ENCODE data around the gene SBK2. TPM values are rescaled to one million over a fixed set of nuclear protein-coding genes. Genes with fewer than 3 reads are reported as not detected.

Gene SBK2
- total RNA-seq, 1 experiment from 2014 or later, result not detected

DNA sequence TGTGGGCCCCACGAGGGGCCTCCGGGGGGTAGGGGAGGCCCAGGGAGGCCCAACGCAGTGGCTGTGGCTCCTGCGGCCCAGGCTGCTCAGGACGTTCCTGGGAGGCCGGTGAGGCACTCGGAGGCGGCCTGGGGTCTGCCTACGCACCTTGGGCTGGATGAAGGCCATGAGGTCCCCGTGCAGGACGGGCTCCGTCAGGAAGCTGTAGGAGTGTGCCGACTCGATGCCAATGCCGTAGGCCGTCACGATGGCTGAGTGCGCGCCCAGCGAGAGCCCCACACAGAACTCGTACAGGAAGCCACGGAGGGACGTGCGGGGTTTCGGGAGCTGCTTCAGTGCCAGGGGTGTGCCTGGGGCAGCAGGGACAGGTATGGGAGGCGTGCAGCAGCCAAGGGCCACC lies 5.9 kb downstream of the SBK2 start:
- no peak overlapping the region for H3K27ac Mint-ChIP-seq (ENCODE audit: unreplicated experiment)
- Histone ChIP-seq H3K27me3 (replicated peaks; ENCODE audit: control insufficient read depth, insufficient read depth, low read length) (no peaks in the 10 kb centered on the region), H3K9me3 (peaks cover 3% of the 10 kb centered on the region; the same call in 1 of the 2 replicates), H3K4me1 (no peaks in the 10 kb centered on the region), H3K36me3 (ENCODE audit: control insufficient read depth, insufficient read depth, low read length) (no peaks in the 10 kb centered on the region), H3K4me3 (ENCODE audit: low read depth, low read length) (no peak overlapping the region)
- no peaks in the 10 kb centered on the region for H3K27me3 Mint-ChIP-seq (ENCODE audit: insufficient read depth, unreplicated experiment)
- ChIA-PET POLR2A (no interaction called here), CTCF (no interaction called here)
- DNase-seq, result no peak
- H3K9me3 Mint-ChIP-seq (ENCODE audit: unreplicated experiment), result no peaks in the 10 kb centered on the region
- no peak overlapping the region for H3K4me3 Mint-ChIP-seq (ENCODE audit: unreplicated experiment)
- H3K36me3 Mint-ChIP-seq (ENCODE audit: insufficient read depth, unreplicated experiment), result no peaks in the 10 kb centered on the region
- H3K4me1 Mint-ChIP-seq (ENCODE audit: low read depth, unreplicated experiment), result no peaks in the 10 kb centered on the region
- TF ChIP-seq, protein P1, sequence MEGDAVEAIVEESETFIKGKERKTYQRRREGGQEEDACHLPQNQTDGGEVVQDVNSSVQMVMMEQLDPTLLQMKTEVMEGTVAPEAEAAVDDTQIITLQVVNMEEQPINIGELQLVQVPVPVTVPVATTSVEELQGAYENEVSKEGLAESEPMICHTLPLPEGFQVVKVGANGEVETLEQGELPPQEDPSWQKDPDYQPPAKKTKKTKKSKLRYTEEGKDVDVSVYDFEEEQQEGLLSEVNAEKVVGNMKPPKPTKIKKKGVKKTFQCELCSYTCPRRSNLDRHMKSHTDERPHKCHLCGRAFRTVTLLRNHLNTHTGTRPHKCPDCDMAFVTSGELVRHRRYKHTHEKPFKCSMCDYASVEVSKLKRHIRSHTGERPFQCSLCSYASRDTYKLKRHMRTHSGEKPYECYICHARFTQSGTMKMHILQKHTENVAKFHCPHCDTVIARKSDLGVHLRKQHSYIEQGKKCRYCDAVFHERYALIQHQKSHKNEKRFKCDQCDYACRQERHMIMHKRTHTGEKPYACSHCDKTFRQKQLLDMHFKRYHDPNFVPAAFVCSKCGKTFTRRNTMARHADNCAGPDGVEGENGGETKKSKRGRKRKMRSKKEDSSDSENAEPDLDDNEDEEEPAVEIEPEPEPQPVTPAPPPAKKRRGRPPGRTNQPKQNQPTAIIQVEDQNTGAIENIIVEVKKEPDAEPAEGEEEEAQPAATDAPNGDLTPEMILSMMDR (IDR thresholded peaks at IDR 0.05; ENCODE audit: insufficient read depth in 1 of 2, low read depth in 1 of 2, low read length in 1 of 2, severe bottlenecking in 1 of 2, unreplicated experiment in 1 of 2), result no peak
- BruUV-seq (replicated peaks), result no TSS peak
- intact Hi-C loops (cut with micrococcal nuclease; ENCODE audit: unreplicated experiment), result no loop called here

DNA sequence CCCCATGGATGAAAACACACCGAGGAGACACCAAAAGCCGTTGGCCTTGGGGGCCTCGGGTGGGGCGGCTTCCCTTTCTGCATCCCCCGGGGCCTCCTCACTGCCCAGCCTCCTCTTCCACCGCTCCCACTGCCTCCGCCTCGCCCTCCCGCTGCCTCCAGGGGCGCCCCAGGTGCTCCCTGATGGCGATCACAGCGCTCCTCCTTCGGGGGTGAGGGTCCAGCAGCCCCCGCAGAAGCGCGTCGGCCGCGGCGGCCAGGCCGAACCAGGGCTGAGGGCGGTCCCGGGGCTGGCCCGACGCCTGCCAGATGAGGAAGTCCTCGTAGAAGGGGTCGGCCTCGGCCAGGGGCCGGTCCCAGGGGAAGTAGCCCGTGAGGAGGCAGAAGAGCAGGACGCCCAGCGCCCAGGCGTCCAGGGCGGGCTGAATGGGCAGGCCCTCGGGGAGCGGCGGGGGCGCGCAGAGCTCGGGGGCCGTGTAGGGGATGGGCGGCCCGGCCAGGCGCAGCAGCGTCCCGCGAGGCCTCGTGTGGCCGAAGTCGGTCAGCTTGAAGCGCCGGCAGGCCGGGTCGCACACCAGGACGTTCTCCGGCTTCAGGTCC lies 7.2 kb downstream of the SBK2 start:
- peaks cover 3% of the 10 kb centered on the region; the same call in 1 of the 2 replicates for H3K9me3 ChIP-seq
- no peak for DNase-seq
- Mint-ChIP-seq H3K27ac (ENCODE audit: unreplicated experiment) (no peak overlapping the region), H3K4me3 (ENCODE audit: unreplicated experiment) (no peak overlapping the region), H3K36me3 (ENCODE audit: insufficient read depth, unreplicated experiment) (no peaks in the 10 kb centered on the region), H3K4me1 (ENCODE audit: low read depth, unreplicated experiment) (no peaks in the 10 kb centered on the region), H3K9me3 (ENCODE audit: unreplicated experiment) (no peaks in the 10 kb centered on the region), H3K27me3 (ENCODE audit: insufficient read depth, unreplicated experiment) (no peaks in the 10 kb centered on the region)
- TF ChIP-seq, protein P1 (IDR thresholded peaks at IDR 0.05; ENCODE audit: insufficient read depth in 1 of 2, low read depth in 1 of 2, low read length in 1 of 2, severe bottlenecking in 1 of 2, unreplicated experiment in 1 of 2), result no peak
- POLR2A ChIA-PET, result no interaction called here
- H3K4me1 ChIP-seq, result no peaks in the 10 kb centered on the region
- intact Hi-C loops (cut with micrococcal nuclease; ENCODE audit: unreplicated experiment), result no loop called here
- no peaks in the 10 kb centered on the region for H3K36me3 ChIP-seq (ENCODE audit: control insufficient read depth, insufficient read depth, low read length)
- no peak overlapping the region for H3K4me3 ChIP-seq (ENCODE audit: low read depth, low read length)
- CTCF ChIA-PET, result no interaction called here
- no TSS peak for BruUV-seq (replicated peaks)
- H3K27me3 ChIP-seq (replicated peaks; ENCODE audit: control insufficient read depth, insufficient read depth, low read length), result no peaks in the 10 kb centered on the region

DNA sequence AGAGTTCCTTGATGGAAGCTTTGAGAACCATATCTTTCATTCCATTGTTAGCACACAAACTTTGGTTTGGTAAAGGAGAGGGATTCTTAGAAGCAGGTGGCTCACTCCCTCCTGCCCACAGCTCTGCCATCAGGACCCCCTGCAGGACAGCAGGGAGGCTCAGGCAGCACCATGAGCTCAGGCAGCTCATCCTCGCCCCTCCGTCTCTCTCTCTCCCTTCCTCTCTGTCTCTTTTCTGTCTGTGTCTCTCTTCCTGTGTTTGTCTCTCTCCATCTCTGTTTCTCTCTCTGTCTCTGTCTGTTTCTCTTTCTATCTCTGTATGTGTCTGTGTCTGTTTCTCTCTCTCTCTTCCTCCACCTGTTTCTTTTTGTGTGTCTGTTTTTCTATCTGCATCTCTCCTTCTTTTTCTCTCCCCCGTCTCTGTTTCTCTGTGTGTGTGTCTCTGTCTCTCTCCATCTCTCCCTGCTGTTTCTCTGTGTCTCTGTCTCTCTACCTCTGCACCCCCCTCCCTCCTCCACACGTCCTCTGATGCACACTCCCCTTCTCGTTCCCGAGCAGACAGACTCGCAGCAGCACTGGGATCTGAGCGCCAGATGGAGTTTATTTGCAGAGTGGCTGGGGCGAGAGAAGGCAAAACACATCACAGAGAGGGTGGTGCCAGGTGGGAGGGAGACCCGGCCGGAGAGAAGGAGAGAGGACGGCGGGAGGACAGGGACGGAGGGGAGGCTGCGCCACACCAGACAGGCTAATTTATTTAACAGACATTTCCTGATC lies 8.7 kb downstream of the SBK2 start:
- Mint-ChIP-seq H3K4me3 (ENCODE audit: unreplicated experiment) (no peak overlapping the region), H3K27me3 (ENCODE audit: insufficient read depth, unreplicated experiment) (no peaks in the 10 kb centered on the region), H3K9me3 (ENCODE audit: unreplicated experiment) (no peaks in the 10 kb centered on the region), H3K27ac (ENCODE audit: unreplicated experiment) (no peak overlapping the region), H3K36me3 (ENCODE audit: insufficient read depth, unreplicated experiment) (no peaks in the 10 kb centered on the region), H3K4me1 (ENCODE audit: low read depth, unreplicated experiment) (no peaks in the 10 kb centered on the region)
- Histone ChIP-seq H3K9me3 (peaks cover 3% of the 10 kb centered on the region; the same call in 1 of the 2 replicates), H3K4me1 (no peaks in the 10 kb centered on the region), H3K27me3 (replicated peaks; ENCODE audit: control insufficient read depth, insufficient read depth, low read length) (no peaks in the 10 kb centered on the region), H3K4me3 (ENCODE audit: low read depth, low read length) (no peak overlapping the region), H3K36me3 (ENCODE audit: control insufficient read depth, insufficient read depth, low read length) (no peaks in the 10 kb centered on the region)
- no peak for DNase-seq
- ChIA-PET CTCF (no interaction called here), POLR2A (no interaction called here)
- no TSS peak for BruUV-seq (replicated peaks)
- TF ChIP-seq, protein P1 (IDR thresholded peaks at IDR 0.05; ENCODE audit: insufficient read depth in 1 of 2, low read depth in 1 of 2, low read length in 1 of 2, severe bottlenecking in 1 of 2, unreplicated experiment in 1 of 2), result no peak
- intact Hi-C loops (cut with micrococcal nuclease; ENCODE audit: unreplicated experiment), result no loop called here
